Osteocyte (in vitro differentiated cells): ENCODE measurements around the gene HSD17B14. TPM values are rescaled to one million over a fixed set of nuclear protein-coding genes. Genes with fewer than 3 reads are reported as not detected.

Experiments
- DNase-seq: peaks from one replicate; pipeline ENCODE4 v3.0.0; 2021; ENCODE audit warnings: mixed read lengths; ENCODE audit not compliant: unreplicated experiment; ENCODE audit errors: extremely low spot score
- H3K27ac Mint-ChIP-seq: one replicate; pipeline ENCODE4 v1.8.0; 2021; ENCODE audit warnings: mild to moderate bottlenecking, mixed read lengths; ENCODE audit not compliant: unreplicated experiment
- H3K27me3 Mint-ChIP-seq: one replicate; pipeline ENCODE4 v1.8.0; 2021; ENCODE audit warnings: mixed read lengths; ENCODE audit not compliant: unreplicated experiment
- H3K36me3 Mint-ChIP-seq: one replicate; pipeline ENCODE4 v1.8.0; 2021; ENCODE audit warnings: mixed read lengths; ENCODE audit not compliant: unreplicated experiment
- H3K4me1 Mint-ChIP-seq: one replicate; pipeline ENCODE4 v1.8.0; 2021; ENCODE audit warnings: mixed read lengths; ENCODE audit not compliant: unreplicated experiment
- H3K4me3 Mint-ChIP-seq: one replicate; pipeline ENCODE4 v1.8.0; 2021; ENCODE audit warnings: mild to moderate bottlenecking, moderate library complexity, mixed read lengths; ENCODE audit not compliant: unreplicated experiment
- H3K9me3 Mint-ChIP-seq: one replicate; pipeline ENCODE4 v1.8.0; 2021; ENCODE audit warnings: mixed read lengths; ENCODE audit not compliant: unreplicated experiment
- CTCF ChIP-seq: fragments of 200-600 bp; sonication (generic); IDR thresholded peaks from 2 replicates; pipeline ENCODE4 v1.5.0; 2021; ENCODE audit warnings: antibody characterized with exemption, mild to moderate bottlenecking, moderate library complexity
- total RNA-seq: library from RNA; stranded (reverse); gene quantifications from 2 replicates; pipeline ENCODE4 v1.2.1, GENCODE V29; 2021

Gene HSD17B14
- total RNA-seq, 1 donor from 2014 or later = 23.9 TPM

DNA sequence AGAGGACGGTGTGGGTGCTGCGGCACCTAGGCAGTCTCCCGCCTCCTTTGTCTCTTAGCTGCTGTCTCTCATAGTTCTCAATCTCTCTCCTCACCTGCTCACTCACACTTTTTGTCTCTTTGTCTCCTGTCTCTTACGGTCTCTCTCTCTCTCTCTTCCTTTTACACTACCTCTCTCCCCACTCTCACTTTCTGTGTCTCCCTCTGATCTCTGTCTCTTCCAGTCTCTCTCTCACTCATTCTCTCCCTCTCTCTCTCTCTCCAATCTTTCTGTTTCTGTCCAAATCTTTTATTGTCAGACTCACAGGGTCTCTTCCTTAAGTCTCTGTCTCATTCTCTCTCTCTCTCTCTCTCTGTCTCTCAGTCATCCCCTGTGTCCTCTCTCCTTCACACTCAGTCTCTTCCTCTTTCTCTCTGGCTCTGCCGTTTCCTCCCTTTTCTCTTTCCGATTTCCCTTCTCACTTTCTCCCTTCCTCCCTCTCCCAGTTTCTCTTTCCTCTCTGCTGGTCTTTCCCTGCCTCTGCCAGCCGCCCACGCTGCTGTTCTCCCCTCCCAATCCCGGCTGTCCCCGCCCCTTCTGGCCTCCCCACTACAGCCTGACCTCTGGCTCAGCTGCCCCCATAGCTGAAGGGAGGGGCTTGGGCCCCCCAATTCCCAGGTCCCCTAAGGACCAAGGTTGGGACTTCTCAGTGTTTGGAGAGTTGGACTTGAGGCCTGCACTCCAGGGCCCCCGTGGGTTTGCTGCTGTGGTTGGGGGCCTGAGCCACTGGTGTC lies 32.0 kb upstream of the HSD17B14 start, which contains the start of gene PLEKHA4:
PLEKHA4 (minus strand) TSS at position 504 of the 773 bp plus-strand sequence. CDS start 997 bp downstream, outside the sequence.
- Mint-ChIP-seq H3K27ac (peak within 1 kb of the TSS; percentile 98), H3K9me3 (no peaks in the 10 kb centered on the region), H3K27me3 (no peaks in the 10 kb centered on the region), H3K4me1 (peaks cover 30% of the 10 kb centered on the region), H3K36me3 (peaks cover 11% of the 10 kb centered on the region), H3K4me3 (peak within 1 kb of the TSS; percentile 86)
- no peak for DNase-seq
- TF ChIP-seq CTCF = no peak

GRCh38 chr19:48867746-48868113 lies 31.4 kb upstream of the HSD17B14 start:
- peaks cover 10% of the 10 kb centered on the region for H3K36me3 Mint-ChIP-seq
- no peak for DNase-seq
- no peaks in the 10 kb centered on the region for H3K9me3 Mint-ChIP-seq
- no peaks in the 10 kb centered on the region for H3K27me3 Mint-ChIP-seq
- TF ChIP-seq CTCF = no peak
- H3K4me3 Mint-ChIP-seq = peak overlapping the region; percentile 86
- H3K4me1 Mint-ChIP-seq = peaks cover 28% of the 10 kb centered on the region
- H3K27ac Mint-ChIP-seq = peak overlapping the region; percentile 98

- Mint-ChIP-seq H3K27ac (peak overlapping the region; percentile 98), H3K9me3 (no peaks in the 10 kb centered on the region), H3K4me1 (peaks cover 28% of the 10 kb centered on the region), H3K27me3 (no peaks in the 10 kb centered on the region), H3K36me3 (peaks cover 10% of the 10 kb centered on the region), H3K4me3 (peak overlapping the region; percentile 86)
- no peak for TF ChIP-seq CTCF
- no peak for DNase-seq
These were observed 30.9 kb upstream of the HSD17B14 start for GRCh38 chr19:48867123-48867745.

DNA sequence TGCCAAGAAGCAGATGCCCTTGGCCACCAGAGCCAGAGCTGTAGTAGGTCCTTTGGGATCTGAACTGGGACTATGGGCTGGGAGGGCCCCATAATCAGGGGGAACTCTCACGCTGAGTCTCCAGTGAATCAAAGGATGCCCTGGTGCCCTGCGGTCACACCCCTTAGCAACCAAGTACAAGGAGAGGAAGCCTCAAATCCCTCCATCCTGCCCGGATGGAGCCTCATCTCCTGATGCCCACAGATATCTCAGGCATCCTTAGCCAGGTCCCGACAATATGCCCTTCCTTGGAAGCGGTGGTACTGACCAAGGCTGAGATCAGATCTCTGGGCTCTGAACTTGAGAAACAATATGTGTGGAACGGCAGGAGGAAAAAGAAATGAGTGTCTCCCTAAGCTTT lies 30.4 kb upstream of the HSD17B14 start:
- Mint-ChIP-seq H3K27me3 (no peaks in the 10 kb centered on the region), H3K4me1 (peaks cover 26% of the 10 kb centered on the region), H3K27ac (peak overlapping the region; percentile 98), H3K36me3 (peaks cover 12% of the 10 kb centered on the region), H3K9me3 (no peaks in the 10 kb centered on the region), H3K4me3 (peak overlapping the region; percentile 86)
- no peak for DNase-seq
- TF ChIP-seq CTCF = no peak

DNA sequence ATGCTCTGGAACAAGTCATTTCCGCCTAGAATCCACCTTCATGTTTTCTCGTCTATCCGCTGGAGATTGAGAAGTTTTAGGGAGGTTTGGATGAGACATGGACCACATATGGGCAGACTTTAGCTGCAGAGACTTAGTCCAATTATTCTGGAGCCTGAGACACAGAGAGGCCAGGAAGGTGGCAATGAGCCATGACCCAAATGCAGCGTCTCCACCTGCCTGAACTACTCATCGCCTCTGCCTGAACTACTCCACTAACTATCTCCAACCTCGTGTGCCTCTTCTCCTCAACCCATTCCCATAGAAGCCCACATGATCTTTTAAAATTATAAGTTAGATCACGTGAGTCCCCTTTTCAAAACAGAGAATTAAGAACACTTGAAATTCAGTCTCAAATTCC lies 26.5 kb upstream of the HSD17B14 start:
- Mint-ChIP-seq H3K4me3 (no peak overlapping the region), H3K36me3 (peaks cover 27% of the 10 kb centered on the region), H3K27me3 (no peaks in the 10 kb centered on the region), H3K27ac (no peak overlapping the region), H3K4me1 (peaks cover 15% of the 10 kb centered on the region), H3K9me3 (no peaks in the 10 kb centered on the region)
- no peak for DNase-seq
- TF ChIP-seq CTCF = no peak
